Activated naive CD4-positive, alpha-beta T cell treated with Interleukin-2 at 50 U/mL for 16 hours (primary cell): Measurements from ENCODE around the gene SBF2.

Source experiments
- DNase-seq: peaks from one replicate; pipeline ENCODE4 v3.0.0-alpha.2; 2020

SBF2 gene

GRCh38 chr11:9789910-9790309 lies 504.1 kb downstream of the SBF2 start:
- no peak for DNase-seq

- no peak for DNase-seq
These were observed 506.0 kb downstream of the SBF2 start for GRCh38 chr11:9787981-9788521.

- DNase-seq = no peak
These were observed 506.8 kb downstream of the SBF2 start for GRCh38 chr11:9787260-9787659.

GRCh38 chr11:9784602-9785315 lies 509.3 kb downstream of the SBF2 start:
- DNase-seq = no peak

- no peak for DNase-seq
These were observed 510.0 kb downstream of the SBF2 start for GRCh38 chr11:9783986-9784385.

- no peak for DNase-seq
These were observed 513.1 kb downstream of the SBF2 start for GRCh38 chr11:9780929-9781328.

GRCh38 chr11:9777525-9777924 lies 516.5 kb downstream of the SBF2 start:
- DNase-seq = no peak

GRCh38 chr11:9777066-9777465 lies 517.0 kb downstream of the SBF2 start:
- DNase-seq = no peak

- DNase-seq = no peak
These were observed 517.8 kb downstream of the SBF2 start for GRCh38 chr11:9776203-9776602.

GRCh38 chr11:9775398-9775779 lies 518.6 kb downstream of the SBF2 start:
- no peak for DNase-seq

- no peak for DNase-seq
These were observed 519.2 kb downstream of the SBF2 start for GRCh38 chr11:9774591-9775397.

GRCh38 chr11:9774109-9774508 lies 519.9 kb downstream of the SBF2 start:
- DNase-seq = no peak

- DNase-seq = no peak
These were observed 520.5 kb downstream of the SBF2 start for GRCh38 chr11:9773524-9773923.

- no peak for DNase-seq
These were observed 521.8 kb downstream of the SBF2 start for GRCh38 chr11:9772218-9772617.

- no peak for DNase-seq
These were observed 522.9 kb downstream of the SBF2 start for GRCh38 chr11:9771071-9771511.

- no peak for DNase-seq
These were observed 524.4 kb downstream of the SBF2 start for GRCh38 chr11:9769621-9770020.

GRCh38 chr11:9765320-9766101 lies 528.5 kb downstream of the SBF2 start:
- DNase-seq = no peak

GRCh38 chr11:9763301-9763700 lies 530.7 kb downstream of the SBF2 start:
- no peak for DNase-seq

- no peak for DNase-seq
These were observed 531.5 kb downstream of the SBF2 start for GRCh38 chr11:9762531-9762930.

- no peak for DNase-seq
These were observed 532.5 kb downstream of the SBF2 start for GRCh38 chr11:9761441-9761945.

GRCh38 chr11:9760193-9760575 lies 533.8 kb downstream of the SBF2 start:
- no peak for DNase-seq

- peak; percentile 95 for DNase-seq
These were observed 534.4 kb downstream of the SBF2 start for GRCh38 chr11:9759519-9760192.
